SK-N-MC (cell line): Measurements from ENCODE around the gene MAP1A.

Experiments
- DNase-seq: peaks from one replicate; pipeline ENCODE4 v3.0.0-alpha.2; 2011; ENCODE audit warnings: low read depth, low spot score
- H3K27ac ChIP-seq: fragments of 200-600 bp; sonication (generic); 2 replicates; pipeline ENCODE4 v1.5.1; 2016; ENCODE audit warnings: mixed run types
- H3K36me3 ChIP-seq: fragments of 200-600 bp; sonication (generic); 2 replicates; pipeline ENCODE4 v1.6.1; 2017; ENCODE audit warnings: antibody characterized with exemption, low read length, mixed read lengths; ENCODE audit not compliant: insufficient read depth
- H3K4me3 ChIP-seq: fragments of 200-600 bp; sonication (generic); 2 replicates; pipeline ENCODE4 v1.5.1; 2016
- H3K9ac ChIP-seq: fragments of 200-600 bp; sonication (generic); 2 replicates; pipeline ENCODE4 v1.8.0; 2017; ENCODE audit warnings: mixed run types, mixed read lengths; ENCODE audit not compliant: insufficient read length
- H3K9me3 ChIP-seq: fragments of 200-600 bp; sonication (generic); 2 replicates; pipeline ENCODE4 v1.6.1; 2017; ENCODE audit warnings: low read depth, mild to moderate bottlenecking, antibody characterized with exemption, low read length, moderate library complexity, mixed read lengths
- EZH2 ChIP-seq: fragments of 200-600 bp; sonication (generic); IDR thresholded peaks from one replicate; pipeline ENCODE4 v1.6.1; 2017; ENCODE audit warnings: antibody characterized with exemption
- FOXP2 ChIP-seq: optimal IDR thresholded peaks from 2 replicates; pipeline ENCODE3; 2011; ENCODE audit warnings: mild to moderate bottlenecking, moderate library complexity; ENCODE audit not compliant: insufficient read depth; ENCODE audit errors: extremely low read length, control extremely low read depth
- POLR2AphosphoS5 ChIP-seq: IDR thresholded peaks from 2 replicates; pipeline ENCODE4 v1.6.1; 2012; ENCODE audit warnings: mild to moderate bottlenecking, low read depth, low read length, borderline replicate concordance

MAP1A gene

DNA sequence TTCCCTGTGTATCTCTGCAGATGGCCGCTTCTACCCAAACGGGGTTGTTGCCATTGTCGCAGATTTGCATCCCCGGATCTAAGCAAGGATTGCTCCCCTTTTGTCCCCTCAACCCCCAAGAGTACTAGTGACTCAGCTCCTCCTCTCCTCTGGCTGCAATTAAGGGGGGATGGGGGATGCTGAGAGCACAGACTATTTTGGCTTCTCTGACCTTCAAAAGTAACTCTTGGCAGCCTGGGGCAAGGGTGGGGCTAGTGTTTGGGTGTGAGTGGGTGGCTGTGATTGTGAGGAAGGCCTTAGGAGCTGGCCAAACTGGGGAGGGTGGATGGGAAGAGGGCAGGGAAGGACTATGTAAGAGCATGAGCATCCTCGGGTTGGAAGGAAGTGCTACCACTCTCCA lies 1.2 kb upstream of the MAP1A start:
- no peak for DNase-seq
- peak overlapping the region; percentile 62; the same call in 1 of the 2 replicates for H3K27ac ChIP-seq

DNA sequence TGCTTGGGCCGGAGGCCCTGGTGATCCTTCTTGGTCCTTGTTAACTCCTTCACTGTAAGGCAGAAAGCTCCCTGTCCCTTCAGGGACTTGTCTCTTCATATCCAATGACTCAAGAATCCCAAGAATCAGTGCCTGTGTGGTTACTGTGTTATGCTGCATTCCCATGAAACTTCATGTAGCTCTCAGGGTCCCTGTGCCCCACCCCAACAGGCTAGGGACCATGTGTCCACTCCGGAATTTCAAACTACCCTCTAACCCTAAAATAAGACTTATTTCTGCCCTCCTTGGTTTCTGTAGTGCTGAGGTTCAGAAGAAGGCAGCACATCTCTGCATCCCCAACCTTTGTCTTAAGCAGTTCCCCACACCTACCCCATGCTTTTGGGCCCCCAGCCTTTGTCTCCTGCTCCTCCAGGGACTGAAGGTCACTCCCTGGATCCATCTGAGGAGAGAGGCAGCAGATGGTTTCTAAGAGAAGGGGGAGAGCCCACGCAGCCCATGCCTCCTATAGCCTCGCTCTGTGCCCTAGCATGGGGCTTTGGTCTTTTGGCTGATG lies 531 bp upstream of the MAP1A start:
- H3K9ac ChIP-seq = peak overlapping the region; percentile 64
- no peak for DNase-seq

More for the DNA sequence above, 1.2 kb upstream of the MAP1A start:
- TF ChIP-seq FOXP2 (no peak), POLR2AphosphoS5 (no peak), EZH2 (no peak)
- Histone ChIP-seq H3K4me3 (peak overlapping the region; percentile 94), H3K36me3 (peaks cover 12% of the 10 kb centered on the region; the same call in 1 of the 2 replicates), H3K9me3 (no peaks in the 10 kb centered on the region), H3K9ac (no peak overlapping the region)

DNA sequence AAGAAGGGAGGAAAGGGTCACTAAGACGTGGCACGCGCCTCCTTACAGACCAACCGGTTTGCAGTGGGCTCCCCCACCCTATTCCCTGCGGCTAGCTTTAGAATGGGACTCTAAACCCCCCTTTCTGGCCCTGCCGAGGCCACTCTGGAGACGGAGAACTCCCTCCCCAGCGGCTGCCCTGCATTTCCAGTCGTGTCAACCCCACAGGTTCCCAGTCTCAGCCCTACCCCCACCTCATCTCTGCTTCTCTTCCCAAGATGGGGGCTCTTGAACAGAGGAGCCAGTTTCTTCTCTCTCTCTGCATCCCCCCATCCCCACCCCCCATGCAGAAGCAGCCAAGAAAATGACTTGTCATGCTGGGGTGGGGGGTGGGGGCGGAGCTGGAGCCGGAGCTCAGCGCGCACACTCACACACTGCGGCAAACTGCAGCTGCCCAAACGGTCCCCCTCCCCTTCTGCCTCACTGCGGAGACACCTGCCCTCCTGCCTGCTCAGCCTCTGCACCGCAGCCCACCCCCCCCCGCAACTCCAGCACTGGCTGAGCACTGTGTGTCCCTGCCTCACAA lies 871 bp downstream of the MAP1A start:
- no peak for DNase-seq
- Histone ChIP-seq H3K36me3 (peaks cover 33% of the 10 kb centered on the region), H3K9me3 (no peaks in the 10 kb centered on the region), H3K9ac (peak overlapping the region; percentile 73), H3K4me3 (peak overlapping the region; percentile 94), H3K27ac (peak overlapping the region; percentile 59; the same call in 1 of the 2 replicates)
- no peak for TF ChIP-seq POLR2AphosphoS5
- TF ChIP-seq FOXP2 = no peak
- TF ChIP-seq EZH2 = no peak

More for the DNA sequence above, 531 bp upstream of the MAP1A start:
- TF ChIP-seq POLR2AphosphoS5 (no peak), FOXP2 (no peak), EZH2 (no peak)
- H3K4me3 ChIP-seq = peak overlapping the region; percentile 94
- no peaks in the 10 kb centered on the region for H3K9me3 ChIP-seq
- H3K27ac ChIP-seq = peak overlapping the region; percentile 62; the same call in 1 of the 2 replicates
- peaks cover 19% of the 10 kb centered on the region for H3K36me3 ChIP-seq

DNA sequence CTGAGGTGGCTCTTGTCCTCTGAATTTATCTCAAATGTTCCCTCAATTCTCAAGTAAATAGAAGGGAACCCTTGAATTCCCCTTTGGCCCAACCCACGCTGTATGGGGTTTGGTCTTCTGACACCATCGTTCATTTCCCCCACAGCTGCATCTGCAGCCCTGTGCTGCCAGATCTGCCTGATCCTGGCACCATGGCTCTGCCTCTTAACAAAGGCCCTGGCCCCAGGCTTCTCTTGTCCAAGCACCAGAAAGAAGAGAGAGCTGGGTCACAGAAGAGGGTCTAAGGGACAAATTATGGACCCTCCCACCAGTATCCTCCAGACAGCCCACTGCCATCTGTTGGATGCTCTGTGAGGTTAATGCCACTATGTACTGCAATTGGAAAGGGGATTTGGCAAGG lies 1.8 kb downstream of the MAP1A start:
- Histone ChIP-seq H3K27ac (0 out of 2 replicates have a peak overlapping the region, but pooled peaks have one; percentile 38), H3K9me3 (no peaks in the 10 kb centered on the region), H3K36me3 (peaks cover 42% of the 10 kb centered on the region), H3K4me3 (peak overlapping the region; percentile 94), H3K9ac (peak overlapping the region; percentile 73)
- DNase-seq = no peak
- TF ChIP-seq EZH2 (no peak), FOXP2 (no peak), POLR2AphosphoS5 (no peak)

DNA sequence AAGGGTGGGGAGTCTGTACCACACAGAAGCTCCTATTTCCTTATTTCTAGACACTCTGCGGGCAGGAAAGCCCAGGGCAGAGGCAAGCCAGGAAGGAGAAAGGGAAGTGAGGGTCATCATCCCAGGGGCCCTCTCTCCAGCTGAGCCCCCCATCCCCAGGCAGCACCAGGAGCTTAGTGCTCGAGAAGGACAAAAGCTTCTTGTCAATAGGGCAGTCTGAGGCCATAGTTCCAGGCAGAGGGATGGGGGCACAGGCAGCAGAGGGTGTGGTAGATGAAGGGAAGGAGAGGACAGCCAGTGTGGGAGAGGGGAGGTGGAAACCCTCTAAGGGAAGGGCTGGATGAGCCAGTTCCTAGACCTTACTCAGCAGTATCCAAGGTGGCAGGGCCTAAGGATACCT lies 2.7 kb downstream of the MAP1A start:
- Histone ChIP-seq H3K27ac (no peak overlapping the region), H3K9ac (no peak overlapping the region), H3K9me3 (no peaks in the 10 kb centered on the region), H3K36me3 (peaks cover 51% of the 10 kb centered on the region), H3K4me3 (no peak overlapping the region)
- no peak for TF ChIP-seq POLR2AphosphoS5
- no peak for TF ChIP-seq FOXP2
- no peak for TF ChIP-seq EZH2
- no peak for DNase-seq

DNA sequence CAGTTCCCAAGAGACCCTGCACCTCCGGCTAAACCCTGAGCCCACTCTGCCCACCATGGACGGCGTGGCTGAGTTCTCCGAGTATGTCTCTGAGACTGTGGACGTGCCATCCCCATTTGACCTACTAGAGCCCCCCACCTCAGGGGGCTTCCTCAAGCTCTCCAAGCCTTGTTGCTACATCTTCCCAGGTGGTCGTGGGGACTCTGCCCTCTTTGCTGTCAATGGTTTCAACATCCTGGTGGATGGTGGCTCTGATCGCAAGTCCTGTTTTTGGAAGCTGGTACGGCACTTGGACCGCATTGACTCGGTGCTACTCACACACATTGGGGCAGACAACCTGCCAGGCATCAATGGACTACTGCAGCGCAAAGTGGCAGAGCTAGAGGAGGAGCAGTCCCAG lies 4.0 kb downstream of the MAP1A start:
- peaks cover 62% of the 10 kb centered on the region for H3K36me3 ChIP-seq
- H3K4me3 ChIP-seq = no peak overlapping the region
- no peak for DNase-seq
- H3K9ac ChIP-seq = no peak overlapping the region
- TF ChIP-seq FOXP2 = no peak
- TF ChIP-seq EZH2 = no peak
- no peak for TF ChIP-seq POLR2AphosphoS5
- H3K27ac ChIP-seq = no peak overlapping the region
- H3K9me3 ChIP-seq = no peaks in the 10 kb centered on the region

DNA sequence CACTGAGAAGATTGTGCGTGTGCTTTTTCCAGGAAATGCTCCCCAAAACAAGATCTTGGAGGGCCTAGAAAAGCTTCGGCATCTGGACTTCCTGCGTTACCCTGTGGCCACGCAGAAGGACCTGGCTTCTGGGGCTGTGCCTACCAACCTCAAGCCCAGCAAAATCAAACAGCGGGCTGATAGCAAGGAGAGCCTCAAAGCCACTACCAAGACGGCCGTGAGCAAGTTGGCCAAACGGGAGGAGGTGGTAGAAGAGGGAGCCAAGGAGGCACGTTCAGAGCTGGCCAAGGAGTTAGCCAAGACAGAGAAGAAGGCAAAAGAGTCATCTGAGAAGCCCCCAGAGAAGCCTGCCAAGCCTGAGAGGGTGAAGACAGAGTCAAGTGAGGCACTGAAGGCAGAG lies 4.8 kb downstream of the MAP1A start:
- no peak for DNase-seq
- Histone ChIP-seq H3K36me3 (peaks cover 62% of the 10 kb centered on the region), H3K4me3 (no peak overlapping the region), H3K9me3 (no peaks in the 10 kb centered on the region), H3K27ac (no peak overlapping the region), H3K9ac (no peak overlapping the region)
- TF ChIP-seq EZH2 (no peak), FOXP2 (no peak), POLR2AphosphoS5 (no peak)

DNA sequence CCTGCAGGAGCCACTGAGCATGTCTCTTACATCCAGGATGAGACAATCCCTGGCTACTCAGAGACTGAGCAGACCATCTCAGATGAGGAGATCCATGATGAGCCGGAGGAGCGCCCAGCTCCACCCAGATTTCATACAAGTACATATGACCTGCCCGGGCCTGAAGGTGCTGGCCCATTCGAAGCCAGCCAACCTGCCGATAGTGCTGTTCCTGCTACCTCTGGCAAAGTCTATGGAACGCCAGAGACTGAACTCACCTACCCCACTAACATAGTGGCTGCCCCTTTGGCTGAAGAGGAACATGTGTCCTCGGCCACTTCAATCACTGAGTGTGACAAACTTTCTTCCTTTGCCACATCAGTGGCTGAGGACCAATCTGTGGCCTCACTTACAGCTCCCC lies 6.2 kb downstream of the MAP1A start:
- Histone ChIP-seq H3K36me3 (peaks cover 68% of the 10 kb centered on the region), H3K27ac (no peak overlapping the region)
- no peak for TF ChIP-seq EZH2

DNA sequence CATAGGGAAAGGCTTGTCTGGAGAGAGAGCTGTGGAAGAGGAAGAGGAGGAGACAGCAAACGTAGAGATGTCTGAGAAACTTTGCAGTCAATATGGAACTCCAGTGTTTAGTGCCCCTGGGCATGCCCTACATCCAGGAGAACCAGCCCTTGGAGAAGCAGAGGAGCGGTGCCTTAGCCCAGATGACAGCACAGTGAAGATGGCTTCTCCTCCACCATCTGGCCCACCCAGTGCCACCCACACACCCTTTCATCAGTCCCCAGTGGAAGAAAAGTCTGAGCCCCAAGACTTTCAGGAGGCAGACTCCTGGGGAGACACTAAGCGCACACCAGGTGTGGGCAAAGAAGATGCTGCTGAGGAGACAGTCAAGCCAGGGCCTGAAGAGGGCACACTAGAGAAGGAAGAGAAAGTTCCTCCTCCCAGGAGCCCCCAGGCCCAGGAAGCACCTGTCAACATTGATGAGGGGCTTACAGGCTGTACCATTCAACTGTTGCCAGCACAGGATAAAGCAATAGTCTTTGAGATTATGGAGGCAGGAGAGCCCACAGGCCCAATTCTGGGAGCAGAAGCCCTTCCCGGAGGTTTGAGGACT lies 6.9 kb downstream of the MAP1A start:
- H3K36me3 ChIP-seq = peaks cover 68% of the 10 kb centered on the region
- no peak for TF ChIP-seq POLR2AphosphoS5
- no peak for TF ChIP-seq FOXP2
- TF ChIP-seq EZH2 = no peak
- no peak overlapping the region for H3K27ac ChIP-seq
- H3K9me3 ChIP-seq = no peaks in the 10 kb centered on the region
- DNase-seq = no peak
- H3K9ac ChIP-seq = no peak overlapping the region
- no peak overlapping the region for H3K4me3 ChIP-seq

More for the DNA sequence above, 6.2 kb downstream of the MAP1A start:
- Histone ChIP-seq H3K9ac (no peak overlapping the region), H3K9me3 (no peaks in the 10 kb centered on the region), H3K4me3 (no peak overlapping the region)
- DNase-seq = no peak
